ENCODE results near the gene DHX34.

DHX34 gene

DNA sequence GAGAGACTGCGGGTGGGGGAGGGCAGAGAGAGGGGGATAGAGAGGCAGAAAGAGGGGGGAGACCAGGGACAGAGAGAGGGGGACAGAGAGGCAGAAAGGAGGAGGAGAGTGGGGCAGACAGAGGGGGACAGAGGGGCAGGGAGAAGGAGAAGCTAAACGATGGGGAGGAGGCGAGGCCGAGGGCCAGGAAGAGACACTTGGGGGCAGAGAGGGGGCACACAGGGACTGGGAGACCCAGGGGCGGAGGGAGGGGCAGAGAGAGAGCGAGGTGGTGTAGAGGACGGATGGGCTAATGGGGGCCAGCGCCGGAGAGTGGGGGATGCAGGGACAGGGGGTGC is 69.5 kb downstream of the DHX34 start:
- DNase-seq: no peak

DNA sequence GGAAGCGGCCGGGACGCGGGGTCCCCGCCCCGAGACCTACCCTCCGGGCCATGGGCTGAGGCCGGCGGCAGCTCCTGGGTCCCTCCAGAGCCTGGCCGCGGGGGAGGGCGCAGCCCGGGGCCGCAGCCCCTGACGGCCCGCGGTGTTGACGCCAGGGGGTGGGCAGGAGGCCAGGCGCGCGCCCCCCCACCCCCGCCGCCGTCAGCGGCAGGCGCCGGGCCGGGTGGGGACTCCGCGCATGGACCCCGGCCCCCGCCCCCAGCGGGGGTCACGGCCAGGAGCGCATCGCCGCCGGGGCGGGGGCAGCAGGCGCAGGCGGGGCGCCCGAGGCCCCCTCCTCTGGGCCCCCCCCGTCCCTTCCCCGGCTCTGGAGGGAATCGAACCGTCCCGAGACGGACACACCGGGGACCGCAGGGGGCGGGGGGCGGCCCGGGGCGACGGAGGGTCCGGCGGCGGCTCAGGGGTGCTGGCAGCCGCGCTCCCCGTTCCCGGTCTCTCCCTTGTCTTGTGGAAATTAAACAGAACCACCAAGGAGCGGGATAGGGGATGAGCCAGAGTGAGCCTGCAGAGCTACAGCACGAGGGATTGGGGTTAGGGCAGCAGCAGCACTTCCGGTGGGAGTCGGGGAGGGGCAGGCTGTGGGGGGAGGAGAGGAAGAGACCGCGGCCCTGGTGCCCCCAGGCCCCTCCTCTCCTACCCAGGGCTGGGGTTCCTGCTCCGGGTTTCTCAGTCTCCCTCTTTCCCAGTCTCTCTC is 70.1 kb downstream of the DHX34 start, which contains the start of gene MEIS3:
TSS of gene MEIS3 (minus strand) at position 498 of the 754 bp plus-strand sequence. CDS start at position 52, 446 bp downstream.
- peak; percentile 40 for DNase-seq

DNA sequence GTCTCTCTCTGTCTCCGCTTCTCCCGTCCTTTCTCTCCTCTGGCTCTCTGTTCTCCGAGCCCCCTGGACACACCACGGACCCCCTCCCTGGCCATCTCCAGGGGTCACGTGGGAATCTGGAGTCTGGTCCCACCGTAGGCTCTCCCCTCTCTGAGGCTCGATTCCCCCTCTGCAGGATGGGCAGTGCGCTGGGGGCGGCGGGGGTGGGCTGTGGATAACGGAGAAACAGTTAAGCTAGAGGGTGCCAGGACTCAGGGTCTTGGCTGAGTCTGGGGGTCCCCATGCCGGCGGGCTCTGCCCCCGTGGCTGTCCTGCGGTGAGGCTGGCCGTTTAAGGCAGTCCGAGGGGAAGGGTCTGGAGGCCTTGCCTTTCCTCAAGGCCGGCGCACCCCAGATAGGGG is 70.7 kb downstream of the DHX34 start:
- DNase-seq: no peak

DNA sequence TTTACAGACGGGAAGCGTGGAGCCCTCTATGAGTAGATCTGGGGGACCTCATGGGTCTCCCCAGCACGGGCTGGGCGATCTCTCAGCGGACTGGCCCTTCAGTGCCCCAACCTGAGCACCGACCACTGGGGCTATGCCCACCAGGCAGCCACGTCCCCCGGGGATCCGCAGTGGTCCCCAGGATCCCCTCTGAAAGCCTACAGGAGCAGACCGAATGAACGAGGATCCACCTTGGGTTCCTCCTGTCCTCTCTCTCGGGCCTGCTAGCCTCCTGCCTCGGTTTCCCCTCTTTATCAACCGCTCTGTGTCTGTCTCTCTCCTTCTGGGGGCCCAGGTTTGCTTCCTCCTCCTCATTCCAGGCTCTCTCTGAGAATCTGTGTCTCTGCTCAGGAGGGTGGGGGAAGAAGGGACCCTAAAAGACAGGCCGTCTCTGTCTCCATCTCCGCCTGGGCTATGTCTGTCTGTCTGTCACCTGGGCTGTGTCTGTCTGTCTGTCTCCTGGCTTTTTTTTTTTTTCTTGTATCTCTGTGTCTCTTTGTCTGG is 72.2 kb downstream of the DHX34 start:
- DNase-seq: no peak

DNA sequence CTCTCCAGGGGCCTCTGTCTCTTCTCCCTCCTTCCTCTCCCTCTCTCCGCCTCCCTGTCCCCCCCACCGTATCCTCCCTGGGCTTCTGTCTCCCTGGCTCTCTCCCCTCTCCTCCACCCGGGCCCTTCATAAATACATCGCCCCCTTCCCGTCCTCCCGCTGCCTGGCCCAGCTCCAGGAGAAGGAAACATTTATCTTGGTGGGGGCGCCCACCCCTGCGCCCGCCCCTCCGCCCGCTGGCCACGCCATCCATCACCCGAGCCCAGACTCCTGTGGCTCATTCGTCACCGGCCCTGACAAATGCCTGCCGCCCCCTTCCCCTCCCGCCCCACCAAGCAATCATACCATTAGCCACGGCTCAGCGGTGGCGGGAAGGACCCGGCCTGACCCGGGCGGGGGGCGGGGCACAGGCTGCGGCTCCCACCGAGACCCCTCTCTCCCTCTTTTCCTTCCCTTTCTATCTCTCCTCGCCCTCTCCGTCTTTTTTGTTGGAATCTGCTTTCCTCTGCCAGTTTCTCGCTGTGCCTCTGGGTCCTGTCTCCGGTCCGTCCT is 72.8 kb downstream of the DHX34 start:
- peak; percentile 63 for DNase-seq

DNA sequence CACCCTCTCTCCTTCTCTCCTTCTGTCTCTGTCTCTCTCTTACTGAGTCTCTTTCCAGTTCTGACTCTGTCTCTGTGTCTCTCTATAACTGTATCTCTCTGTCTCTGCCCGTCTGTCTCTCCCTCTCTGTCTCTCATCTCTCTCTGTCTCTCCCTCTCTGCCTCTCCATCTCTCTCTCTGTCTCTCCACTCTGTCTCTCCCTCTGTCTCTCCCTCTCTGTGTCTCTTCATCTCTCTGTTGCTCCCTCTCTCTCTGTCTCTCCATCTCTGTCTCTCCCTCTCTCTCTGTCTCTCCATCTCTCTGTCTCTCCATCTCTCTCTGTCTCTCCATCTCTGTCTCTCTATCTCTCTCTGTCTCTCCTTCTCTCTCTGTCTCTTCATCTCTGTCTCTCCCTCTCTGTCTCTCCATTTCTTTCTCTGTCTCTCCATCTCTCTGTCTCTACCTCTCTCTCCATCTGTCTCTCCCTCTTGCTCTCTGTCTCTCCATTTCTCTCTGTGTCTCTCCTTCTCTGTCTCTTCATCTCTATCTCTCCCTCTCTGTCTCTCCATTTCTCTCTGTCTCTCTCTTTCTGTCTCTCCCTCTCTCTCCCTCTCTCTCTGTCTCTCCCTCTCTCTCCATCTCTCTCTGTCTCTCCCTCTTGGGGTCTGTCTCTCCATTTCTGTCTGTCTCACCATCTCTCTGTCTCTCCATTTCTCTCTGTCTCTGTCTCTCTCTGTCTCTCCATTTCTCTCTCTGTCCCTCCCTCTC is 73.5 kb downstream of the DHX34 start:
- no peak for DNase-seq

DNA sequence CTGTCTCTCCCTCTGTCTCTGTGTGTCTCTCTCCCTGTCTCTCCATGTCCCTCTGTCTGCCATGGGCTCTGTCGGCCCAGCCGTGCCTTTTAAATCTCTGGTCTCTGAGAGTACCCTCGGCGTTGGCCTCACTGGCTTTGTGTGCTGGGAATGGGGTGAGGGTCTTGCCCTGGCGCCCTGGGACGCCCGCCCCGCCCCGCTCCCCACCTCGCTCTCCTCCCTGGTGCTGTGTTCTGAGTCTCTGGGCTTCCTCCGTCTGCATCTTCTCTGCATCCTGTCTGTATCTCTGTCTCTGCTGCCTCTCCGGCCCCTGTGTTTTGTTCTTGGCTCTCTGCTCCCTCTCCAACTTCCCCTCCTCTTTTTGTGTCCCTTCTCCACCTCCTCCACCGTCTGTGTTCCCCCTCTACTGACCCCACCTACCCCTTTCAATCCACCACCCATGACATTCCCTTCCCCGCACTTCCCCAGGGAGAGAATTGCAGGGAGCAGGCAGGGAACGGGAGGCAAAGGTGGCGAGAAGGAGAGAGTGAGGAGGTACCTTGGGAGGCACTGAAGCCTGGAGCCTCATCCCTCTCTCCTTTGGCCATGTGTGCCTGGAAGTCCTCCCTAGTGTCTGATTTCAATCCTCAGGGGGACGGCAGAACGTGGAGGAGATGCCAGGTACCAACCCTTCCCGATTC is 74.2 kb downstream of the DHX34 start:
- DNase-seq: no peak

DNA sequence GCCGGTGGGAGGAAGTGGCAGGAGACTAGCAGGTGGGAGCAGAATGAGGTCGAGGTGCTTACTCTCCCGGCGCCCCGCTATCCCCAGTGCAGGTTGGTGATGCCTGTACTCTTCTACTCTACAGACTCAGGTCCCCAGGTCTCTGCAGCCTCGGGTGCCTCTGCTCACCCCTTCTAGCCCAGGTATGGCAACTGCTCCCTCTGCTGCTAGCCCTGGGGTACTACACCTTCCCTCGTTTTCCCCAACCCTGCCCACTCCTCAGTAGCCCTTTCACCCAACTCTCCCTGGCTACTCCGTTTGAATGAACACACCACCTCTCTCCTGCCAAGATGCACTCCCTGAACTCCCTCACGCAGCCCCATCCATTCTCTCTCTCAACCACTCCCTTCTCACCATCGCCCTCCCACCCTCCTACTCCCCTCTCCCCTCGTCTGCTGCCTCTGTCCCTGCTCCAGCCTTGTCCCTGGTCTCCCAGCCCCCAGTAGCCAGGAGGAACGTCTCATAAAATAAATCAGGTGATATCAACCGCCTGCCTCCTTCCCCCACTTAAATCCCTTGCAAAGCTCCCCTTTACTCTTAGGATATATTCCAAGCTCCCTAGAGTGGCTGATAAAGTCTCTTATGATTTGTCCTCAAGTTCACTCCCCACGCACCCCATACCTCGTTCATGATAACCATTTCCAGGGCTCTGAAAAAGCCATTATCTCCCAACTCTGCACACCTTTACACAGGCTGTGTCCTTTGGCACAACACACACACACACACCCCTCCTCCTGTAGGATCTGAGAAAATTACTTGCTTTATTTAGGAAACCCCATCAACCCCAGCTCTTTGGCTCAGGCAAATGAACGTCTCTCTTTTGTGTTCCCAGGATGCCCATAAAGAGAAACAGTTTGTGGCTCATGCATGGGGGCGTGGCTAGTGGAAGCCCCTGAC is 78.4 kb downstream of the DHX34 start:
- DNase-seq: peak; percentile 78

DNA sequence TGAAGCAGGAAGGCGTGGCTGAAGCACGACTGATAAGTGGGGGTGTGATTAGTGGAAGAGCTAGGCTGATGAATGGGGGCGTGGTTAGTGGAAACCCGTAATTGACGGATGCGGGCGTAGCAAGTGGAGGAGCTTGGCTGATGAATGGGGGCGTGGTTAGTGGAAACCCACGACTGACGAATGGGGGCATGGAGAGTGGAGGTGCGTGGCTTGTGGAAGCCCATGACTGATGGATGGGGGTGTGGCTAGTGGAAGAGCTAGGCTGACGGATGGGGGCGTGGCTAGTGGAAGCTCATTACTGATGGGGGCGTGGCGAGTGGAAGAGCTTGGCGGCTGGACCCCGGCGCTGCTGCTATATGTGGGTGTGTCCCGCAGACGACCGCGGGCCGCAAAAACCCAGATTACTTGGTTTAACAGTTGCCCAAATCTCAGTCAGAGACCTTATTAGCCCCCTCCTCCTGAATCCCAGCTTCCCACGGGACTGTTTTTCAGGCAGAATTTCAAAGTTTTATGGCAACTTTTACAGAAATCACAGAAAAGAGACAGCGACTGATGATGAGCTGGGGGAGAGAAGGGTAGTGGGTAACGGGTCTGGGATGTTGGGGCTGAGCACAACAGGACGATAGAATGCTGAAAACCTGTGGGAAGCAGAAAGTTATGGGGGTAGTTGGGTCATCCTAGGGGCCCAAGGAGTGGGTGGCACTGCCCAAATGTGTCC is 79.2 kb downstream of the DHX34 start:
- DNase-seq: peak; percentile 98

DNA sequence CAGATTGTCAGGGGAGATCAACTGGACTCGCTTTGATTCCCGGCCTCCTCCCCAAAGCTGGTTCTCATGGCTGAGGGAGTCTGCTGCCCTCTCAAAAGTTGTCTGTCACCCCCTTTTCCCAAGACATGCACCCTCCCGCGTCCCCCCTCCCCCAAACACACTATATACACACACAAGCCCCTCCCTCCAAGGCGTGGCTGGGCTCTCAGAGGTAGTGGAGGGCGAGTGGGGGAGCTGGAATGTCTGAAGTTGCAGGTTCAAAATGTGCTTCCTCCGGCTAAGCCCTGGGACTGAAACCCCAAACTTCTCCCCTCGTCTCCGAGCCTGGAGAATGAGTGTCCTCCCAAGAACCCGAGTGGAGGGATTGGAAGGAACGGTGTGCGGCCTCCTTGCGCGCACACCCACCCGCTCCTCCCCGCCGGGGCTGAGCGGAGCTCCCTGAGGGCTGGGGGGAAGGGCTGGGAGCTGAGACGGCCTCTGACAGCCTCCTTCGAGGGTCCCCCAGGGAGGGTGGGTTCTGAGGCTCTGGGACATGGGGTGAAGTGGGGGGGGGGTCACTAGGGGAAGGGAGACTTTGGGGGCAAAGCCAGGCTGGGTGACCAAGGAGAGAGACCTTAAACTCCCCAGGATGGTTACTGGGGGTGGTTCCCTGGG is 80.2 kb downstream of the DHX34 start:
- DNase-seq: no peak

DNA sequence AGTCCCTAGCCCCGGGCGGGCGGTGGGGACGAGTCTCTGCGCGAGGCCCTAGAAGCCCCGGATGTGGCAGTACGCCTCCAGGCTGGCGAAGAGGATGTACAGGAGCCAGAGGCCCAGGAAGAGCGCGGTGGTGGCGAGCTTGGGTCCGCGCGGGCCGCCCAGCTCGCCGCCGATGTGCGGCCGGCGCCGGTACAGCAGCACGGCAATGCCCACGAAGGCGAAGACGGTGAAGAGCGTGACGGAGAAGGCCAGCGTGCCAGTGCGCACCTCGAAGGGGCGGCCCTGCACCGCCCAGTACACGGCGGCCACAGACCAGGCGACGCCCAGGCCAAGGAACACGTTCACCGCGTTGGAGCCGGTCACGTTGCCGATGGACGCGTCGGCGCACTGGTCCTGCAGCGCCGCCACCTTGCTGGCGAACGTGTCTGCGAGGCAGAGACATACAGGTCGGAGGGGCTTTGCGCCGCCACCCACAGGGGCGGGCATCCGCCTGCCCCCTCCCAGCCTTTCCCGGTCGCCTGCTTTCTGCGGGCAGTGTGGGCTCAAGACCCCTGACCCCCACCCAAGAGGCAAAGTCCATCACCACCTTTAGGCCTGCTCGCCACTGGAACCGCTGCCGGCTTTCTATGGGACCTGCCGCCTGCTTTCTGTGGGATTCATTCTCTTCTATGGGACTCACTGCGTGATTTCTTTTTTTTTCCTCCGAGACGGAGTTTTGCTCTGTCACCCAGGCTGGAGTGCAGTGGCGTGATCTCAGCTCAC is 81.1 kb downstream of the DHX34 start:
- DNase-seq: peak; percentile 85

DNA sequence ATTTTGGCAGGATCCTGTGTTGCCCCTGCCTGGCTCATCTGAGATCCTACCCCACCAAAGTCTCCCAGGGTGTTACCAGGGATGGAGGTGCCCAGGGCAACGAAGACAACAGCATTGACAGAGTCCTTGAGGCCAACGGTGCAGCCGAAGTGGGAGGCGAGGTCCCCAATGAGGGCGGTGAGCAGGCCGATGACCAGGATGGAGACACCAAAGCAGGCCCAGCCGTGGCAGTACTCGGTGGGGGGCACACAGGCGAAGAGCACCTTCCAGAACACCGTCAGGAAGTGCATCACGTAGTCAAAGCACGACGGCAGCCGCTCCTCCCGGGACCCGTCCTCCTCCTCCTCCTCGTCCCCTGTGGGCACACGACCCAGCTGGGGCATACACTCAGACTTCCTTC is 83.0 kb downstream of the DHX34 start:
- DNase-seq: no peak

Measured in NCI-H146 (cell line).